ENCODE measurements around the gene ZNF672. TPM values are rescaled to one million over a fixed set of nuclear protein-coding genes. Genes with fewer than 3 reads are reported as not detected.

ZNF672 gene
- total and polyA plus RNA-seq, 2 of the 13 experiments (the other 11 are each of a cell fraction or from before 2014, with no cell fraction given): 17.2 to 22.9 TPM

GRCh38 chr1:248858891-248859889 is 21.2 kb downstream of the ZNF672 start, which contains the start of gene ZNF692 (continued):
- TF ChIP-seq EHMT2 (IDR thresholded peaks at IDR 0.05; ENCODE audit: borderline replicate concordance, low read depth, low read length) (no peak), MYPOP (CRISPR knock-in tag; IDR thresholded peaks at IDR 0.05) (peak; percentile 77), IRX3 (CRISPR knock-in tag; IDR thresholded peaks at IDR 0.05; ENCODE audit: borderline replicate concordance, low read depth) (no peak; the same call in 1 of the 2 replicates), HNF4A (CRISPR knock-in tag; IDR thresholded peaks at IDR 0.05) (no peak), ZBTB39 (CRISPR knock-in tag; IDR thresholded peaks at IDR 0.05) (peak; percentile 88; the same call in 1 of the 2 replicates), KLF9 (CRISPR knock-in tag; IDR thresholded peaks at IDR 0.05; ENCODE audit: low read depth) (peak; percentile 68; the same call in 1 of the 2 replicates), ZFP36L1 (CRISPR knock-in tag; IDR thresholded peaks at IDR 0.05) (0 out of 2 replicates have a peak, but pooled peaks have one; percentile 43), SRY (CRISPR knock-in tag; IDR thresholded peaks at IDR 0.05) (peak; percentile 46; the same call in 1 of the 2 replicates), GRHL1 (CRISPR knock-in tag; conservative IDR thresholded peaks at IDR 0.05) (no peak), ZBED4 (CRISPR knock-in tag; IDR thresholded peaks at IDR 0.05; ENCODE audit: borderline replicate concordance) (no peak), ARNT2 (CRISPR knock-in tag; IDR thresholded peaks at IDR 0.05; ENCODE audit: low read depth) (peak; percentile 67), HDAC2 (CRISPR knock-in tag; IDR thresholded peaks at IDR 0.05) (peak; percentile 63; the same call in 1 of the 2 replicates), ATF3 (CRISPR knock-in tag; IDR thresholded peaks at IDR 0.05) (no peak), SIN3B (IDR thresholded peaks at IDR 0.05; ENCODE audit: low read length) (no peak), KDM3A (CRISPR knock-in tag; IDR thresholded peaks at IDR 0.05; ENCODE audit: low read depth) (no peak), MAFG (CRISPR knock-in tag; IDR thresholded peaks at IDR 0.05) (no peak), BCL6 (CRISPR knock-in tag; IDR thresholded peaks at IDR 0.05) (peak; percentile 26), MBD4 (IDR thresholded peaks at IDR 0.05; ENCODE audit: borderline replicate concordance, low read length) (no peak), ZNF619 (CRISPR knock-in tag; IDR thresholded peaks at IDR 0.05) (0 out of 2 replicates have a peak, but pooled peaks have one; percentile 63)

Data from HepG2 (cell line).